IMR-90 (cell line): ENCODE results near the gene ART3. TPM values are rescaled to one million over a fixed set of nuclear protein-coding genes. Genes with fewer than 3 reads are reported as not detected.

Experiments
- ATAC-seq: fragments of 200-7000 bp; cut with Tn5 transposase; 2 replicates; pipeline ENCODE4 v1.9.1; 2020; ENCODE audit warnings: low read depth, mild to moderate bottlenecking, moderate library complexity
- BruUV-seq: library from RNA; stranded (reverse); fragments of 400-500 nt; replicated peaks from 2 replicates; lab custom pipeline; 2021; lab: Mats Ljungman, UMichigan
- CTCF ChIA-PET: fragments of 300-600 bp; formaldehyde crosslinking; extraction: SDS; loops from one replicate; lab custom pipeline; 2021; ENCODE audit warnings: antibody characterized with exemption; lab: Yijun Ruan, JAX
- POLR2A ChIA-PET: fragments of 300-600 bp; sonication (Branson Sonifier 250); formaldehyde crosslinking; loops from one replicate; lab custom pipeline; 2022; ENCODE audit warnings: antibody characterized with exemption; ENCODE audit not compliant: unreplicated experiment; lab: Charles Lee
- DNase-seq: peaks from one replicate; pipeline ENCODE4 v3.0.0; 2013
- H2AFZ ChIP-seq: replicated peaks from 2 replicates; pipeline ENCODE3; 2013; ENCODE audit warnings: low read length, mild to moderate bottlenecking; ENCODE audit not compliant: poor library complexity
- H2AK5ac ChIP-seq: 2 replicates; pipeline ENCODE4 v1.6.1; 2013; ENCODE audit warnings: low read depth, low read length, inconsistent platforms
- H2AK9ac ChIP-seq: replicated peaks from 2 replicates; pipeline ENCODE3; 2013; ENCODE audit warnings: mild to moderate bottlenecking, low read depth, low read length, moderate library complexity; ENCODE audit not compliant: poor library complexity
- H2BK120ac ChIP-seq: 2 replicates; pipeline ENCODE4 v1.6.1; 2013; ENCODE audit warnings: low read depth, low read length, inconsistent platforms
- H2BK15ac ChIP-seq: 3 replicates; pipeline ENCODE4 v1.6.1; 2013; ENCODE audit warnings: low read depth, low read length, inconsistent platforms
- H2BK20ac ChIP-seq: 2 replicates; pipeline ENCODE4 v1.6.1; 2013; ENCODE audit warnings: low read depth, mild to moderate bottlenecking, inconsistent platforms, low read length, moderate library complexity
- H2BK5ac ChIP-seq: 2 replicates; pipeline ENCODE4 v1.6.1; 2013; ENCODE audit warnings: mild to moderate bottlenecking, low read depth, low read length, inconsistent platforms; ENCODE audit not compliant: poor library complexity, severe bottlenecking
- H3K14ac ChIP-seq: replicated peaks from 2 replicates; pipeline ENCODE4 v1.6.1; 2013; ENCODE audit warnings: low read depth, low read length, inconsistent platforms
- H3K18ac ChIP-seq: 2 replicates; pipeline ENCODE4 v1.6.1; 2013; ENCODE audit warnings: low read depth, low read length, control low read depth
- H3K23ac ChIP-seq: 2 replicates; pipeline ENCODE4 v1.6.1; 2013; ENCODE audit warnings: low read depth, low read length, inconsistent platforms
- H3K27ac ChIP-seq: 2 replicates; pipeline ENCODE4 v1.5.1; 2013; ENCODE audit warnings: mild to moderate bottlenecking, control low read depth, low read length; ENCODE audit not compliant: insufficient read depth
- H3K27me3 ChIP-seq: 2 replicates; pipeline ENCODE4 v1.6.1; 2013; ENCODE audit warnings: low read length; ENCODE audit not compliant: control insufficient read depth, insufficient read depth
- H3K36me3 ChIP-seq: 2 replicates; pipeline ENCODE4 v1.6.1; 2013; ENCODE audit warnings: low read length, mixed read lengths; ENCODE audit not compliant: control insufficient read depth, insufficient read depth
- H3K4ac ChIP-seq: 2 replicates; pipeline ENCODE4 v1.6.1; 2013; ENCODE audit warnings: low read depth, low read length, inconsistent platforms
- H3K4me1 ChIP-seq: 2 replicates; pipeline ENCODE4 v1.6.1; 2013; ENCODE audit warnings: low read length, mixed read lengths; ENCODE audit not compliant: control insufficient read depth, insufficient read depth
- H3K4me2 ChIP-seq: 2 replicates; pipeline ENCODE4 v1.6.1; 2013; ENCODE audit warnings: low read depth, mild to moderate bottlenecking, control low read depth, low read length, moderate library complexity
- H3K4me3 ChIP-seq: 2 replicates; pipeline ENCODE4 v1.5.1; 2013; ENCODE audit warnings: low read depth, mild to moderate bottlenecking, control low read depth, low read length, moderate library complexity; ENCODE audit not compliant: insufficient read depth
- H3K56ac ChIP-seq: 2 replicates; pipeline ENCODE4 v1.6.1; 2013; ENCODE audit warnings: low read length, inconsistent platforms; ENCODE audit not compliant: insufficient read depth; ENCODE audit errors: extremely low read depth
- H3K79me1 ChIP-seq, 2 experiments: 2 replicates each; pipeline ENCODE4 v1.6.1; 2013; ENCODE audit warnings: low read length in 2 of 2, inconsistent platforms in 1 of 2, low read depth in 1 of 2
- H3K9ac ChIP-seq: 2 replicates; pipeline ENCODE4 v1.6.1; 2013; ENCODE audit warnings: low read depth, low read length, control low read depth
- H3K9me1 ChIP-seq: 2 replicates; pipeline ENCODE4 v1.6.1; 2013; ENCODE audit warnings: low read length, inconsistent platforms; ENCODE audit not compliant: insufficient read depth
- H3K9me3 ChIP-seq: 2 replicates; pipeline ENCODE4 v1.6.1; 2013; ENCODE audit warnings: low read length; ENCODE audit not compliant: control insufficient read depth, insufficient read depth
- H4K20me1 ChIP-seq: 2 replicates; pipeline ENCODE4 v1.6.1; 2013; ENCODE audit warnings: low read length, inconsistent platforms; ENCODE audit not compliant: insufficient read depth
- H4K5ac ChIP-seq: 2 replicates; pipeline ENCODE4 v1.6.1; 2013; ENCODE audit warnings: mild to moderate bottlenecking, low read depth, low read length, control low read depth
- H4K8ac ChIP-seq, 2 experiments: 2 replicates each; pipeline ENCODE4 v1.6.1; 2013; ENCODE audit warnings: low read depth in 2 of 2, low read length in 2 of 2, control low read depth in 1 of 2, inconsistent platforms in 1 of 2
- H4K91ac ChIP-seq: 2 replicates; pipeline ENCODE4 v1.6.1; 2013; ENCODE audit warnings: low read depth, low read length, inconsistent platforms; ENCODE audit not compliant: insufficient read depth
- USF2 ChIP-seq: fragments of 150-350 bp; IDR thresholded peaks from 2 replicates; pipeline ENCODE4 v1.6.1; 2017; ENCODE audit warnings: mild to moderate bottlenecking, antibody characterized with exemption, low read length, low read depth
- WGBS, 2 experiments: methylation state at CpG; one replicate each; pipeline versions ENCODE4 v1.1.5 to v1.1.7; 2013; ENCODE audit warnings: missing lambda C conversion rate in 2 of 2; ENCODE audit not compliant: insufficient read length in 1 of 2; ENCODE audit errors: extremely low coverage in 2 of 2; 5-methylcytosine and 5-hydroxymethylcytosine counted together
- dilution Hi-C: fragments of 300-500 bp; cut with HindIII; formaldehyde crosslinking; loops from one replicate; pipeline ENCODE4 v1.14.3; 2018; ENCODE audit warnings: low sequenced_read_pairs; ENCODE audit not compliant: unreplicated experiment
- in situ Hi-C: fragments of 300-500 bp; cut with MboI; formaldehyde crosslinking; loops from 3 replicates; pipeline ENCODE4 v1.14.3; 2019; ENCODE audit warnings: low sequenced_read_pairs, inconsistent platforms, mixed read lengths
- intact Hi-C: fragments of 100-400 bp; cut with micrococcal nuclease; formaldehyde crosslinking; loops from 2 replicates; pipeline ENCODE4 v1.10.0; 2022
- polyA plus RNA-seq, 3 experiments: library from polyadenylated mRNA; depleted of rRNA; stranded (reverse); fragments of >200 nt; gene quantifications; 2 replicates each; pipeline ENCODE4 v1.2.3, GENCODE V29; 2012; ENCODE audit warnings: low replicate concordance in 1 of 3
- total RNA-seq: library from RNA; depleted of rRNA; stranded (reverse); fragments of >200 nt; gene quantifications from 2 replicates; pipeline ENCODE4 v1.2.3, GENCODE V29; 2012

Gene ART3
- total and polyA plus RNA-seq, 2 of the 4 experiments (the other 2 are of a cell fraction): 0.15 TPM; not detected in 1

GRCh38 chr4:76105652-76106051 lies 31.1 kb downstream of the ART3 start:
- no peak overlapping the region for H3K9ac ChIP-seq
- dilution Hi-C loops: no loop called here
- in situ Hi-C loops: no loop called here
- no peak overlapping the region for H3K4ac ChIP-seq
- no peak for DNase-seq
- H3K4me1 ChIP-seq: no peaks in the 10 kb centered on the region
- no peak overlapping the region for H4K8ac ChIP-seq
- no peaks in the 10 kb centered on the region for H4K20me1 ChIP-seq
- H3K27ac ChIP-seq: no peak overlapping the region
- no CpG with 5 or more reads among the region's 3 CpGs for WGBS, 2 experiments
- no peaks in the 10 kb centered on the region for H3K9me1 ChIP-seq
- no peak overlapping the region for H2BK120ac ChIP-seq
- no peak overlapping the region for H3K23ac ChIP-seq
- no peak overlapping the region for H2AFZ ChIP-seq
- no peaks in the 10 kb centered on the region for H3K79me1 ChIP-seq
- ChIA-PET CTCF (no interaction called here), POLR2A (no interaction called here)
- no peaks in the 10 kb centered on the region for H3K9me3 ChIP-seq
- H2AK9ac ChIP-seq: no peak overlapping the region
- H3K4me2 ChIP-seq: no peak overlapping the region
- H3K36me3 ChIP-seq: no peaks in the 10 kb centered on the region
- BruUV-seq: no TSS peak
- H2BK15ac ChIP-seq: no peak overlapping the region
- H4K91ac ChIP-seq: no peak overlapping the region
- H3K4me3 ChIP-seq: no peak overlapping the region
- H3K18ac ChIP-seq: no peak overlapping the region
- intact Hi-C loops: no loop called here
- H2BK5ac ChIP-seq: no peak overlapping the region
- H3K56ac ChIP-seq: no peak overlapping the region
- no peak overlapping the region for H2BK20ac ChIP-seq
- no peak overlapping the region for H3K14ac ChIP-seq
- H3K27me3 ChIP-seq: peaks cover 6% of the 10 kb centered on the region
- H2AK5ac ChIP-seq: no peak overlapping the region
- no peak for ATAC-seq
- no peak overlapping the region for H4K5ac ChIP-seq
- TF ChIP-seq USF2: no peak
